Transverse colon (tissue), 4 donors: ENCODE results near the gene DAAM1. TPM values are rescaled to one million over a fixed set of nuclear protein-coding genes. Genes with fewer than 3 reads are reported as not detected.

Experiments
- DNase-seq: peaks from one replicate; pipeline ENCODE4 v3.0.0-alpha.2; 2019
- H3K27ac ChIP-seq, 4 donors: fragments of 200-600 bp; sonication (generic); 2 replicates each; pipeline ENCODE4 v1.5.1; 2016 to 2018; ENCODE audit warnings: inconsistent platforms in 4 of 4
- H3K27me3 ChIP-seq: fragments of 200-600 bp; sonication (generic); 2 replicates; pipeline ENCODE4 v1.5.1; 2017; ENCODE audit warnings: inconsistent platforms
- H3K36me3 ChIP-seq, 4 donors: fragments of 200-600 bp; sonication (generic); 2 replicates each; pipeline ENCODE4 v1.5.1; 2017 to 2019; ENCODE audit warnings: inconsistent platforms in 4 of 4
- H3K4me1 ChIP-seq, 4 donors: fragments of 200-600 bp; sonication (generic); 2 replicates each; pipeline ENCODE4 v1.5.1; 2017 to 2020; ENCODE audit warnings: inconsistent platforms in 4 of 4
- H3K4me3 ChIP-seq, 4 donors: fragments of 200-600 bp; sonication (generic); 1 replicate in 1 of 4; 2 replicates in 3 of 4; pipeline versions ENCODE4 v1.5.1 to v1.6.1; 2017 to 2019; ENCODE audit warnings: inconsistent platforms in 4 of 4
- H3K9me3 ChIP-seq, 2 donors: fragments of 200-600 bp; sonication (generic); 2 replicates each; pipeline ENCODE4 v1.5.1; 2017 to 2019; ENCODE audit warnings: inconsistent platforms in 2 of 2
- CTCF ChIP-seq, 5 experiments: fragments of 200-600 bp in 3 of 5; fragments of 450-650 bp in 2 of 5; sonication (generic) in 3 of 5; IDR thresholded peaks; 1 replicate in 2 of 5; 2 replicates in 3 of 5; pipeline ENCODE4 v1.5.1; 2016 to 2017; ENCODE audit warnings: antibody characterized with exemption in 5 of 5, inconsistent platforms in 3 of 5, mild to moderate bottlenecking in 2 of 5, moderate library complexity in 1 of 5
- EP300 ChIP-seq: sonication (generic); formaldehyde crosslinking; IDR thresholded peaks from one replicate; pipeline ENCODE4 v1.6.1; 2017; ENCODE audit warnings: antibody characterized with exemption, low read depth
- POLR2A ChIP-seq: fragments of 450-650 bp; IDR thresholded peaks from one replicate; pipeline ENCODE4 v1.6.1; 2016; ENCODE audit warnings: antibody characterized with exemption, mild to moderate bottlenecking, moderate library complexity
- POLR2AphosphoS5 ChIP-seq, 3 donors: sonication (generic); formaldehyde crosslinking; IDR thresholded peaks; one replicate each; pipeline ENCODE4 v1.6.1; 2016; ENCODE audit warnings: antibody characterized with exemption in 3 of 3
- WGBS, 2 donors: methylation state at CpG; one replicate each; pipeline ENCODE4 v1.1.5; 2018; ENCODE audit warnings: low coverage in 1 of 2; 5-methylcytosine and 5-hydroxymethylcytosine counted together
- in situ Hi-C, 4 donors: fragments of 200-750 bp; cut with MboI; loops; one replicate each; pipeline versions ENCODE4 v1.15.0 to v1.15.1; 2017; ENCODE audit warnings: low sequenced_read_pairs in 3 of 4, low pct_ligation_motif_present in 1 of 4, low pct_unique_long_range_greater_than_20kb in 1 of 4
- intact Hi-C: fragments of 100-400 bp; cut with DNase I; formaldehyde crosslinking; loops from one replicate; pipeline ENCODE4 v1.15.1; 2023; ENCODE audit warnings: low total_unique reads
- total RNA-seq, 4 donors: library from RNA; depleted of rRNA; stranded (reverse); fragments of >200 nt; gene quantifications; one replicate each; pipeline ENCODE4 v1.1.0, GENCODE V29; 2016

Gene DAAM1
- total RNA-seq, 4 donors from 2014 or later: 23.9 to 44.5 (median 42.8) TPM

DNA sequence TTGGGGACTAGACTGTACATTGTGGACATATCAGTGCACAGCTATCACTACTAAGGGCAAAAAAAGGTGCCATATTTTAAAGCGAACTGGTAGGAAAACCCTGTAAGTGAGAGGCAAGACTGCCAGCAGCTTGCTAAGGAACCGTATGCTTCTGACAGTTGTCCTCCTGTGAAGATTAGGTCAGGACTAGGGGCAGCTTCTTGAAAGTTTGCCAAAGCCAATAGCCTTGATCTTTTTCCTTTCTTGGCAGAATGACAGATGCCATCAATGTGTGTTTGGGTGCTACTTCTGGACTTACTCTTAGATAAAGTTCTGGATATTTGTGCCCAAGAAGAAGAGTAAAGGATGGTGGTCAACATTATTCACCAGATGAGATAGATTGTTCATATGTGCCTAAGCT, 7.4 kb downstream of the DAAM1 start:
- DNase-seq: no peak
- H3K4me3 ChIP-seq: no peak overlapping the region
- in situ Hi-C loops: no loop called here
- peaks cover 0 to 30% (median 10%) of the 10 kb centered on the region in 4 donors for H3K4me1 ChIP-seq
- H3K27ac ChIP-seq: no peak overlapping the region
- intact Hi-C loops: no loop called here
- 66% methylated on average over 2 of the region's 2 CpGs; no CpG with 5 or more reads in 1 of the 2 donors for WGBS, 2 donors
- no peaks in the 10 kb centered on the region for H3K9me3 ChIP-seq
- H3K27me3 ChIP-seq: no peaks in the 10 kb centered on the region
- H3K36me3 ChIP-seq: no peaks in the 10 kb centered on the region
- no peak for TF ChIP-seq POLR2A
- no peak for TF ChIP-seq CTCF (IDR thresholded peaks at IDR 0.05)
- TF ChIP-seq POLR2AphosphoS5 (IDR thresholded peaks at IDR 0.05): no peak
- no peak for TF ChIP-seq EP300

DNA sequence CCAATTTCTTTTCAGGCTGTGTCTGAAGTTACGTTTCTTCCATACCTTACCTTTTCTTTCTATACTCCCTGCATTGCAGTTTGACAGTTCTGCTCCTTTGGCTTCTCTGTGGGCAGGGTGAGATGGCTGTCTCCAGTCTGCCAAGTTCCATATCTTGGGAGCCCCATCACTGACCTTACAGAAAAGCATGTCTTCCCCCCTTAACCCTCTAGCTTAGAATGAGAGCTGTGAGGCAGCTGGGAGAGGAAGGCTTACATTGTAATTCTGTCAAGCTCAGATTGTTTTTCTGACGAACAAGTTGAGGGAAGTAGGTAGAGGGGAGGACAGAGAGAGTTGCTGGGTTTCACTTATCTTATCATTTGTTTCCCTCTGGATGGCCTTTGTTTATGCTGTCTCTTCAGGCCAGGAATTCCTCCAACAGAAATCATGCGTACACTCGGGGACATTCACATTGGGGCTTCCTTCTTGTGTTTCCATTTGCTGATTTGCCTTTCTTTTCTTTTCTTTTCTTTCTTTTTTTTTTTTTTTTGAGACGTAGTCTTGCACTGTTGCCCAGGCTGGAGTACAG, 9.3 kb downstream of the DAAM1 start:
- Histone ChIP-seq H3K4me1 (peaks cover 0 to 15% (median 5%) of the 10 kb centered on the region in 4 donors), H3K4me3 (no peak overlapping the region), H3K27me3 (no peaks in the 10 kb centered on the region), H3K9me3 (no peaks in the 10 kb centered on the region), H3K36me3 (no peaks in the 10 kb centered on the region), H3K27ac (peak overlapping the region in 1 of 4 donors; percentile 44)
- intact Hi-C loops (no loop called here), in situ Hi-C loops (no loop called here)
- TF ChIP-seq EP300: no peak
- no peak for TF ChIP-seq POLR2AphosphoS5 (IDR thresholded peaks at IDR 0.05)
- TF ChIP-seq CTCF (IDR thresholded peaks at IDR 0.05): no peak
- TF ChIP-seq POLR2A: no peak
- WGBS, 2 donors: 80 to 92% methylated on average over 2 to 5 of the region's 5 CpGs
- no peak for DNase-seq

DNA sequence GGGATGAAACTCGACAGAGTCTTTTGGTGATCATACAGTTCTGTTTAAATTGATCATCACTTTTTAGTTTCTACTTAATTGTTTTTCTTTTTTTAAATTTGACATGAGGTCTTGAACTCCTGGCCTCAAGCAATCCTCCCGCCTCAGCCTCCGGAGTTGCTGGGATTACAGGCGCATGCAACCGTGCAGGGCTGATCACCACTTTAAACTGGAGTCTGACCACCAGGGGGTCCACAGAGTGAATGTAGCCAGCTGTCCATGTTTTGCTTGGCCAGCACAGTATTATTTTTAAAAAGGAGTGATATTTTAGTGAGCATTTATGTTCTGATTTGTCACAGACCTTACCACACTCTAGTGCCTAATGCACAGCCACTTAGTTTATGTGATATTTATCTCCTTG, 10.7 kb downstream of the DAAM1 start:
- Histone ChIP-seq H3K4me1 (peaks cover 0 to 12% (median 3%) of the 10 kb centered on the region in 4 donors), H3K36me3 (no peaks in the 10 kb centered on the region), H3K27me3 (no peaks in the 10 kb centered on the region), H3K9me3 (no peaks in the 10 kb centered on the region), H3K4me3 (no peak overlapping the region), H3K27ac (no peak overlapping the region)
- no peak for DNase-seq
- in situ Hi-C loops: no loop called here
- no peak for TF ChIP-seq POLR2AphosphoS5 (IDR thresholded peaks at IDR 0.05)
- TF ChIP-seq EP300: no peak
- TF ChIP-seq CTCF (IDR thresholded peaks at IDR 0.05): no peak
- intact Hi-C loops: no loop called here
- WGBS, 2 donors: 91 to 97% methylated on average over 5 of the region's 5 CpGs

DNA sequence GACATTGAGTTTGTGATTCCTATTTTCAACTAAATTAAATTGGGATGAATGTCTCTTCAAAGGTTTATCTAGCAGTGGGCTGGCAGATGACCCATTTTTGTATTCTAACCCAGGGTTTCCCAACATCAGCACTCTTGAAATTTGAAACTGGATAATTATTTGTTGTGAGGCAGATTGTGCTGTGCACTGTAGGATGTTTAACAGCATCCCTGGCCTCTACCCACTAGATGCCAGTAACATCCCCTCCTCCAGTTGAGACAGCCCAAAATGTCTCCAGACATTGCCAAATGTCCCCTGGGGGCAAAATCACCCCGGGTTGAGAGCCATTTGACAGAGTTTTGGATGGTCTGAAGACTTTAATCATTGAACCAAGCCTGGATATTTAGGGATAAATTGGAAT, 11.1 kb downstream of the DAAM1 start:
- Histone ChIP-seq H3K4me1 (peaks cover 0 to 12% (median 1%) of the 10 kb centered on the region in 4 donors), H3K27me3 (no peaks in the 10 kb centered on the region), H3K36me3 (no peaks in the 10 kb centered on the region), H3K27ac (no peak overlapping the region), H3K9me3 (no peaks in the 10 kb centered on the region), H3K4me3 (no peak overlapping the region)
- in situ Hi-C loops (no loop called here), intact Hi-C loops (no loop called here)
- 67 to 73% methylated on average over 1 of the region's 1 CpG for WGBS, 2 donors
- no peak for DNase-seq
- TF ChIP-seq POLR2A (no peak), EP300 (no peak), POLR2AphosphoS5 (IDR thresholded peaks at IDR 0.05) (no peak), CTCF (IDR thresholded peaks at IDR 0.05) (no peak)
